Small intestine (tissue), 16 donors: ENCODE results near the gene PROK1. TPM values are rescaled to one million over a fixed set of nuclear protein-coding genes. Genes with fewer than 3 reads are reported as not detected.
"Not testable (repeated sequence)": the region's sequence is repeated elsewhere in the genome, so short reads cannot be mapped to it uniquely, and the experiment has no call there.

ENCODE experiments used
- DNase-seq, 2 donors: peaks; one replicate each; pipeline versions ENCODE4 v3.0.0 to v3.0.0-alpha.2; 2013
- FAIRE-seq: peaks from 2 replicates; lab custom pipeline; 2012; peaks lifted over from hg19 to GRCh38; lab: Jason Lieb, UNC
- H3K27ac ChIP-seq, 3 donors: one replicate each; pipeline ENCODE4 v1.5.1; 2013; ENCODE audit warnings: low read length in 2 of 3, mild to moderate bottlenecking in 2 of 3, control low read depth in 1 of 3, inconsistent platforms in 1 of 3, low read depth in 1 of 3, moderate library complexity in 1 of 3
- H3K27me3 ChIP-seq, 3 donors: one replicate each; pipeline ENCODE4 v1.6.1; 2013; ENCODE audit warnings: low read length in 3 of 3, inconsistent platforms in 1 of 3; ENCODE audit not compliant: control insufficient read depth in 3 of 3, insufficient read depth in 3 of 3
- H3K36me3 ChIP-seq, 3 donors: one replicate each; pipeline ENCODE4 v1.6.1; 2013; ENCODE audit warnings: low read length in 3 of 3, inconsistent platforms in 1 of 3, low read depth in 1 of 3, mild to moderate bottlenecking in 1 of 3, moderate library complexity in 1 of 3; ENCODE audit not compliant: control insufficient read depth in 3 of 3, insufficient read depth in 2 of 3
- H3K4me1 ChIP-seq, 3 donors: one replicate each; pipeline ENCODE4 v1.6.1; 2013; ENCODE audit warnings: low read length in 2 of 3, inconsistent platforms in 1 of 3, low read depth in 1 of 3, mild to moderate bottlenecking in 1 of 3, moderate library complexity in 1 of 3; ENCODE audit not compliant: control insufficient read depth in 3 of 3, insufficient read depth in 2 of 3
- H3K4me3 ChIP-seq, 3 donors: one replicate each; pipeline ENCODE4 v1.5.1; 2013; ENCODE audit warnings: low read length in 3 of 3, control low read depth in 1 of 3, inconsistent platforms in 1 of 3, low read depth in 1 of 3, mild to moderate bottlenecking in 1 of 3, moderate library complexity in 1 of 3
- H3K9me3 ChIP-seq, 2 donors: one replicate each; pipeline ENCODE4 v1.6.1; 2013; ENCODE audit warnings: low read depth in 1 of 2, low read length in 1 of 2; ENCODE audit not compliant: control insufficient read depth in 2 of 2, insufficient read depth in 1 of 2
- WGBS, 3 donors: extraction: QIAGEN DNeasy Blood & Tissue Kit; methylation state at CpG; one replicate each; pipeline ENCODE4 v1.1.7; 2013; 5-methylcytosine and 5-hydroxymethylcytosine counted together
- long read RNA-seq, 10 donors: transcript quantifications; one replicate each; lab custom pipeline, GENCODE V29; 2026
- polyA plus RNA-seq, 4 donors: library from polyadenylated mRNA; stranded (reverse) in 3 of 4; unstranded in 1 of 4; fragments of 200-250 nt in 3 of 4; fragments of 120-200 nt in 1 of 4; gene quantifications; one replicate each; pipeline versions ENCODE4 v1.2.1 to v1.2.3, GENCODE V29; 2013
- donor health status: healthy with polysubstance abuse.
- donor health status: control.
- donor health status: control.
- donor health status: Bipolar disorder and iron deficiency.
- donor health status: healthy.

PROK1 gene, protein sequence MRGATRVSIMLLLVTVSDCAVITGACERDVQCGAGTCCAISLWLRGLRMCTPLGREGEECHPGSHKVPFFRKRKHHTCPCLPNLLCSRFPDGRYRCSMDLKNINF
- polyA plus RNA-seq: under 1 TPM in 2 of 4 donors, not detected in 2; 0.06 to 0.07 TPM
- long read RNA-seq, donor 1: 0 reads
- long read RNA-seq, donor 2: 0 reads
- long read RNA-seq, donor 3: 0 reads
- long read RNA-seq, donor 4: 0 reads
- long read RNA-seq, donor 5: 0 reads
- long read RNA-seq, donor 6: 0 reads
- long read RNA-seq, donor 7: 0 reads
- long read RNA-seq, donor 8: 0 reads
- long read RNA-seq, donor 9: 0 reads
- long read RNA-seq, donor 10: 0 reads

DNA sequence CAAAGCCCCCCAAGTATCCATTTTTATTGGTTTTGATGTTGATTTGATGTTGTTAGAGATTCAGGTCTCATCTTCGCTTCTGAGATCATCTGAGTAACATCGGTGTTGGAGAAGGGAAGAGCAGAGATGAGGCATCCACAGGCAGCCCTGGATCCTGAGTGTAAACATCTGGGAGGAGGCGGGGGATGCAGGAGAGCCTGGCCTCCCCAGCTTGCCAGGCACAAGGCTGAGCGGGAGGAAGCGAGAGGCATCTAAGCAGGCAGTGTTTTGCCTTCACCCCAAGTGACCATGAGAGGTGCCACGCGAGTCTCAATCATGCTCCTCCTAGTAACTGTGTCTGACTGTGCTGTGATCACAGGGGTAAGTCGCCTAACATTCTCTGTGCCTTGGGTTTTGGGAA lies at the start of gene PROK1:
TSS of gene PROK1 (plus strand) at position 221 of the 400 bp plus-strand sequence. CDS start at position 289, 68 bp downstream.
- Histone ChIP-seq H3K27ac (no peak within 1 kb of the TSS), H3K9me3 (no peaks in the 10 kb centered on the region), H3K4me3 (no peak within 1 kb of the TSS), H3K36me3 (no peaks in the 10 kb centered on the region), H3K4me1 (no peaks in the 10 kb centered on the region), H3K27me3 (peaks cover 0 to 30% (median 14%) of the 10 kb centered on the region in 3 donors)
- WGBS, 3 donors: 66 to 77% (median 69%) methylated on average over 8 of the region's 8 CpGs
- no peak for DNase-seq
- no peak for FAIRE-seq

DNA sequence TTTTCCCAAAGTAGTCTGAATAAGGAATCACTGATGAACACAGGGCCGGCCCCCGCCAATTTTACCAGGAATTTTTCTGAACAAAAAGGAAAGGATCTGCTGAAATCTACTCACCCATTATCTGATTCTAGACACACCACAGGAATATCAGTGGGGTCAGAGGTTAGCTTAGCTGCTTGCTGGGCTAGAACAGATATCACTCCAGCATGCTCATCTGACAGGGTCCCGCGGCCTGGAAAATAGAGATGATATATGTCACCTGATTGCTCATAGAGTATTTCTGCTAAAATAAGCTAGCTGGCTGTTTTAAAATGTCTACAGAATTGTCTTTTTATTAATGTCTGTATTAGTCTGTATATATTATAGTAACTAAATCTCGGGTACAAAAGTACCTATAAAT lies 47.1 kb upstream of the PROK1 start:
- DNase-seq (no peak), FAIRE-seq (no peak)
- Histone ChIP-seq H3K27ac (no peak overlapping the region), H3K27me3 (no peaks in the 10 kb centered on the region), H3K9me3 (no peaks in the 10 kb centered on the region), H3K4me3 (no peak overlapping the region), H3K4me1 (peaks cover 0 to 6% (median 3%) of the 10 kb centered on the region in 3 donors), H3K36me3 (peaks cover 8 to 30% (median 24%) of the 10 kb centered on the region in 3 donors)
- 93 to 96% (median 93%) methylated on average over 5 of the region's 5 CpGs for WGBS, 3 donors

DNA sequence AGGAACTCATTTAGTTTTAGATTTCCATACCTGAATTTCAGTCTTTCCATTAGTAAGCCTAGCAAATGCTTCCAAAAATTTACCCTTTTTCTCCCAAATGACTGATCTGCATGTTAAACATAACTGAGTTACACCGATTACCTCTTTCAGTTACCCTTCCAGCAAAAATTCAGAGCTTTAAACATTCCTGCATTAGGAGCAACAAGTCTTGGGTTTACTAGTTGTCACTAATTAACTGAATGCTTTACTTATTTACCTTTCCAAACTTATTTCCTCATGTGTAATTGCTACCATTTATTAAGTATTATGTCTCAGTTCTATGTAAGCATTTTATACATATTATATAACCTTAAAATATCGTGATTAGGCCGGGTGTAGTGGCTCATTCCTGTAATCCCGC lies 46.5 kb upstream of the PROK1 start:
- peaks cover 0 to 8% (median 3%) of the 10 kb centered on the region in 3 donors for H3K4me1 ChIP-seq
- FAIRE-seq (no peak), DNase-seq (no peak)
- no peak overlapping the region for H3K27ac ChIP-seq
- no peak overlapping the region for H3K4me3 ChIP-seq
- 72 to 89% (median 80%) methylated on average over 4 of the region's 4 CpGs for WGBS, 3 donors
- no peaks in the 10 kb centered on the region for H3K9me3 ChIP-seq
- peaks cover 8 to 29% (median 24%) of the 10 kb centered on the region in 3 donors for H3K36me3 ChIP-seq
- no peaks in the 10 kb centered on the region for H3K27me3 ChIP-seq

DNA sequence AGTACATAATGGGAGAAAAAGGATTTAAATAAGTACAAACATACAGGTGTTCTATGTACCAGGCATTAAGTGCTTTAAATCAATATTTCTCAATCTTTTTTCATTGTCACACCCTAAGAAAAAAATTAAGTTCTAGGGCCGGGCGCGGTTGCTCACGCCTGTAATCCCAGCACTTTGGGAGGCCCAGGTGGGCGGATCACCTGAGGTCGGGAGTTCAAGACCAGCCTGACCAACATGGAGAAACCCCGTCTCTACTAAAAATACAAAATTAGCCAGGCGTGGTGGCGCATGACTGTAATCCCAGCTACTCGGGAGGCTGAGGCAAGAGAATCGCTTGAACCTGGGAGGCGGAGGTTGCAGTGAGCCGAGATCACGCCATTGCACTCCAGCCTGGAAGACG lies 44.5 kb upstream of the PROK1 start:
- not testable (repeated sequence) for H3K9me3 ChIP-seq, DNase-seq, H3K4me1 ChIP-seq, FAIRE-seq, H3K27me3 ChIP-seq, H3K27ac ChIP-seq
- WGBS, 3 donors: 11 to 60% (median 39%) methylated on average over 14 to 15 of the region's 15 CpGs
- Histone ChIP-seq H3K36me3 (peaks cover 6 to 22% (median 20%) of the 10 kb centered on the region in 3 donors), H3K4me3 (peak overlapping the region in 2 of 3 donors; percentile 77 to 93)

DNA sequence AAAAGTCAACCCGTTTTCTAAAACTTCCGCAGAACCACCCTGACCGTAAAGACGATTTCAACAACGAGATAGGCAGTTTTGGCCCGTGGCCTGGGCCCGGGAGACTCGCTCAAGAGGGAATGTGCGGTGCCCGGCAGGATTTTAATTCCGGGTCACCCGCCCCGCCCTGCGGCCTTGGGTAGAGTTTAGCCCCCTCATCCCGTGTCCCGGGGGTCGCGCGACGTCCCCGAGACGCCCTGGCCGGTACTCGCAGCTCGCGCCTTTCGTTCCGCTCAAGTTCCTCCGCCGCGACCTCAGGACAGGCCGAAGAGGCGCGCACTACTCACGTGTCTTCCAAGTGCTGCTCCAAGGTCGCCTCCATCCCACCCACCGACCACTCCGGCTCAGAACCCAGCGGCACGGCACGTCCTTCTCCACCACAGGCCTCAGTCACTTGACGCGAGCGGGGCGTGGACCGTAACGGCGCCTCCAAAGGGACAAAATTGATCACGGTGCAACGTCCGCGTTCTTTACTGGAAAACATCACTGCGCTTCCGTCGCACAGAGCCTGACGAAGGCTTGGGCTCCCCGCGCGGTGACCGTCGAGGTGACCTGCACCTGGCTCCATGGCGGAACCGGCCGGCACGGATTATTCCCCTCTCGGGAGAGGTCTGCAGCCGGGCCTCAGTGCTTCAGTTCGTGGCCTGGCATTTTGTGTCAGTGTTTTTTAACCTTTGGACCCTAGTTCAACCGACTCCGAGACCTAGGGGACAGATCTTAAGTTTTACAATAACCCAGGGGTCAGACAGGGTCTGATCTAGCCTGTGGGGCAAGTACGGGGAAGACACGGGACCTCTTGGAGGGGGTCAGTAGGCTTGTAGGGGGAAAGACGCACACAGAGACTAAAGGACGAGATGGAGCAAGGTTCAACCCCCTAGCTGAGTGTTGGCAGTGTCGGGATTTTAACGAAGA lies 43.4 kb upstream of the PROK1 start, which contains the start of gene LAMTOR5:
TSS of gene LAMTOR5 (minus strand) at position 435 of the 951 bp plus-strand sequence. CDS start at position 361, 74 bp downstream.
- Histone ChIP-seq H3K4me1 (peaks cover 0 to 8% (median 3%) of the 10 kb centered on the region in 3 donors), H3K27me3 (no peaks in the 10 kb centered on the region), H3K4me3 (peak within 1 kb of the TSS; percentile 77 to 93 (median 86)), H3K9me3 (no peaks in the 10 kb centered on the region), H3K27ac (peak within 1 kb of the TSS; percentile 73 to 97 (median 91)), H3K36me3 (peaks cover 6 to 18% (median 14%) of the 10 kb centered on the region in 3 donors)
- no peak for FAIRE-seq
- peak; percentile 94 to 97 for DNase-seq
- 0 to 1% (median 0%) methylated on average over 76 of the region's 76 CpGs for WGBS, 3 donors

DNA sequence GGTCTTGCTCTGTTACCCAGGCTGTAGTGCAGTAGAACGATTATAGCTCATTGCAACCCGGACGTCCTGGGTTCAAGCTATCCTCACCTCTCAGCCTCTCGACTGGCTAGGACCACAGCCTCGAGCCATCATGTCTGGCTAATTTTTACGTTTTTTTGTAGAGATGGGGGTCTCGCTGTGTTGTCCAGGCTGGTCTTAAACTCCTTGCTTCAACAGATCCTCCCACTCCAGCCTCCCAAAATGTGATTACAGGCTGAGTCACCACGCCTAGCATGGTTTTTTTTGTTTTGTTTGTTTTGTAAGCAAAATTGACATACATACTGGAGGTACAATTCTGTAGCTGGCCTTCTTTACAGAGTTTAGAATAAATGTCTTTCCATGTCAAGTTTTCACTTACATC lies 42.5 kb upstream of the PROK1 start:
- H3K27me3 ChIP-seq: no peaks in the 10 kb centered on the region
- H3K9me3 ChIP-seq: no peaks in the 10 kb centered on the region
- no peak for FAIRE-seq
- peaks cover 3 to 13% (median 8%) of the 10 kb centered on the region in 3 donors for H3K36me3 ChIP-seq
- peaks cover 0 to 8% (median 3%) of the 10 kb centered on the region in 3 donors for H3K4me1 ChIP-seq
- DNase-seq: no peak
- peak overlapping the region in 1 of 3 donors; percentile 77 for H3K4me3 ChIP-seq
- peak overlapping the region in 1 of 3 donors; percentile 91 for H3K27ac ChIP-seq
- WGBS, 3 donors: 74 to 82% (median 79%) methylated on average over 8 of the region's 8 CpGs

DNA sequence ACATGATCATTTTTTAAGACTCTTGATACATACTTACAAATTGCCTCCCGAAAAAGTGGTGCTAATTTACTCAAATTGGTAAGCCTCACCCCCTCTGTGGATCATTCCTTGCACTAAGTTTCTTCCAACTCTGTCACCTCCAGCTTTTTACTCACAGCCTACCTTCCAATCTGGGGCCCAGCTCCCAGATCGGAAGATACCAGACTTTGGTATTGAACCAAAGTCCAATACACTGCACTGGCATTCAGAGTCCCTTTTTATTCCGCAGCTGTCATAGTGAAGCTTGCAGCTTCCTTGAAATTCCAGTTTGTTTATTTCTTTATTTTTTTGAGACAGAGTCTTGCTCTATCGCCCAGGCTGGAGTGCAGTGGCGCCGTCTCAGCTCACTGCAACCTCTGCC lies 41.6 kb upstream of the PROK1 start:
- FAIRE-seq (no peak), DNase-seq (peak; percentile 43 to 60)
- 68 to 75% (median 75%) methylated on average over 6 of the region's 6 CpGs for WGBS, 3 donors
- Histone ChIP-seq H3K4me3 (no peak overlapping the region), H3K27me3 (no peaks in the 10 kb centered on the region), H3K9me3 (no peaks in the 10 kb centered on the region), H3K36me3 (peaks cover 0 to 10% (median 1%) of the 10 kb centered on the region in 3 donors), H3K27ac (peak overlapping the region in 1 of 3 donors; percentile 91), H3K4me1 (peaks cover 0 to 8% (median 3%) of the 10 kb centered on the region in 3 donors)

DNA sequence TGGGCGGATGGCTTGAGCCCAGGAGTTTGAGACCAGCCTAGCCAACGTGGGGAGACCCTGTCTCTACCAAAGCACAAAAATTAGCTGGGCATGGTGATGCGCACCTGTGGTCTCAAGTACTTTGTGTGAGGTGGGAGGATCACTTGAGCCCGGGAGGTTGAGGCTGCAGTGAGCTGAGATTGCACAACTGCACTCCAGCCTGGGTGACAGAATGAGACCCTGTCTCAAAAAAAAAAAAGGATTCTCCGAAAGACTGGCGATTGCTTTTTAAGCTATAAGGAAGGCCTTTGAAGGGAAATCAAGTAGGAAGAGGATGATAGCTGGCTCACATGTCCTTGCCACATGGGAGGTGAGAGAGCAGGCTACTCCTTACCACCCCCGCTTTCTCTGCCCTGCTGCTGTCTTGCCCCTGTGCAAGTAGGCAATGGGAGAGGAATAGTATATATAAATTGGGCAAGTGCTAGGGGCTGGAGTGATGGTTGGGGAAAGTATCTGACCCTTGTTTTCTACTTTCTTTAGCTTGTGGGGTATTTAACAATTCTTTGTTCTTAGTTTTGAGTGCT lies 39.7 kb upstream of the PROK1 start:
- Histone ChIP-seq H3K36me3 (no peaks in the 10 kb centered on the region), H3K27ac (no peak overlapping the region), H3K9me3 (no peaks in the 10 kb centered on the region), H3K4me1 (peaks cover 0 to 8% (median 3%) of the 10 kb centered on the region in 3 donors), H3K4me3 (no peak overlapping the region), H3K27me3 (no peaks in the 10 kb centered on the region)
- DNase-seq (no peak), FAIRE-seq (no peak)
- 84 to 87% (median 86%) methylated on average over 7 of the region's 7 CpGs for WGBS, 3 donors
